MCF 10A (cell line): ENCODE measurements around the gene CSNK1G2. TPM values are rescaled to one million over a fixed set of nuclear protein-coding genes. Genes with fewer than 3 reads are reported as not detected.

Experiments used
- BruUV-seq: library from RNA; stranded (reverse); fragments of 400-500 nt; replicated peaks from 2 replicates; lab custom pipeline; 2021; lab: Mats Ljungman, UMichigan
- CTCF ChIA-PET: fragments of 300-600 bp; sonication (Branson Sonifier 250); formaldehyde crosslinking; extraction: SDS; loops from one replicate; lab custom pipeline; 2021; ENCODE audit warnings: antibody characterized with exemption, inconsistent platforms; lab: Yijun Ruan, JAX
- POLR2A ChIA-PET: fragments of 300-600, 350-650 bp; sonication (Branson Sonifier 250); formaldehyde crosslinking; extraction: SDS; loops from one replicate; lab custom pipeline; 2020; ENCODE audit warnings: antibody characterized with exemption, inconsistent platforms; lab: Yijun Ruan, JAX
- DNase-seq: peaks from one replicate; pipeline ENCODE4 v3.0.0-alpha.2; 2018; ENCODE audit not compliant: unreplicated experiment
- H3K27ac Mint-ChIP-seq: one replicate; pipeline ENCODE4 v1.8.0; 2022; ENCODE audit warnings: mild to moderate bottlenecking, low read depth, mixed read lengths; ENCODE audit not compliant: unreplicated experiment
- H3K27me3 Mint-ChIP-seq: one replicate; pipeline ENCODE4 v1.8.0; 2022; ENCODE audit warnings: mixed read lengths; ENCODE audit not compliant: insufficient read depth, unreplicated experiment
- H3K36me3 Mint-ChIP-seq: one replicate; pipeline ENCODE4 v1.8.0; 2022; ENCODE audit warnings: mild to moderate bottlenecking, moderate library complexity, mixed read lengths; ENCODE audit not compliant: insufficient read depth, unreplicated experiment
- H3K4me1 Mint-ChIP-seq: one replicate; pipeline ENCODE4 v1.8.0; 2022; ENCODE audit warnings: mixed read lengths; ENCODE audit not compliant: insufficient read depth, unreplicated experiment
- H3K4me3 Mint-ChIP-seq: one replicate; pipeline ENCODE4 v1.8.0; 2022; ENCODE audit warnings: mild to moderate bottlenecking, moderate library complexity, mixed read lengths; ENCODE audit not compliant: unreplicated experiment
- H3K9me3 Mint-ChIP-seq: one replicate; pipeline ENCODE4 v1.8.0; 2022; ENCODE audit warnings: mixed read lengths; ENCODE audit not compliant: unreplicated experiment
- CTCF ChIP-seq: fragments of 200-600 bp; IDR thresholded peaks from one replicate; pipeline ENCODE4 v1.8.0; 2022; ENCODE audit warnings: antibody characterized with exemption, mild to moderate bottlenecking; ENCODE audit not compliant: unreplicated experiment
- intact Hi-C: fragments of 100-400 bp; cut with micrococcal nuclease; formaldehyde crosslinking; loops from 2 replicates; pipeline ENCODE4 v1.14.1; 2022
- total RNA-seq: library from RNA; stranded (reverse); gene quantifications from 2 replicates; pipeline ENCODE4 v1.2.3, GENCODE V29; 2022

CSNK1G2 gene
- total RNA-seq, 1 experiment from 2014 or later, result 48.5 TPM

GRCh38 chr19:1952635-1953034 is 11.7 kb downstream of the CSNK1G2 start:
- peak overlapping the region; percentile 16 for H3K27ac Mint-ChIP-seq
- TF ChIP-seq CTCF, result no peak
- H3K4me1 Mint-ChIP-seq, result no peaks in the 10 kb centered on the region
- no peak for DNase-seq
- H3K4me3 Mint-ChIP-seq, result no peak overlapping the region
- H3K9me3 Mint-ChIP-seq, result no peaks in the 10 kb centered on the region
- H3K27me3 Mint-ChIP-seq, result no peaks in the 10 kb centered on the region
- ChIA-PET CTCF (interaction anchor here (0.6 kb wide), 1 partner anchor 104 kb away, joined by 4 read pairs; no protein-coding TSS in a partner anchor), POLR2A (no interaction called here)
- peaks cover 27% of the 10 kb centered on the region for H3K36me3 Mint-ChIP-seq
- intact Hi-C loops, result no loop called here
- no TSS peak for BruUV-seq

DNA sequence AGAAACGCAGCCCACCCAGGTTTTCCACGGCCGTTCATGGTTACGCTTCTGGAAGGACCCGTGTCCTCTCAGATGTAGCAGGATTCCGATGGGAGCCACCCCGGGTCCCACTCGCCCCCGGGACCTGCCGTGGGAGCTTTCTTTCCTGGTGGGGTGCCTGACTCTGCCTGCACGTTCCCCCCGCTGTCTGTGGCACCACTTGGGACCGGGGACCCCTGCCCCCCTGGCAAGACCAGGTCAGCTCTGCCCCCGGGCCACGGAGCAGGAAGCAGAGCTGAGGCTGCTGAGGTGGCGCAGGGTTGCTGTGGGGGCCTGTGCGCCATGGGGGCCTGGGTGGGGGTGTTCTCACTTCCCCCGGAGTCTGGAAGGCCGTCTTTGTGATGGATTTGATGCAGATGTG is 12.1 kb downstream of the CSNK1G2 start:
- H3K36me3 Mint-ChIP-seq, result peaks cover 27% of the 10 kb centered on the region
- POLR2A ChIA-PET, result no interaction called here

GRCh38 chr19:1953441-1954094 is 12.6 kb downstream of the CSNK1G2 start:
- no peak for TF ChIP-seq CTCF
- intact Hi-C loops, result no loop called here
- Mint-ChIP-seq H3K4me1 (no peaks in the 10 kb centered on the region), H3K27ac (no peak overlapping the region), H3K27me3 (no peaks in the 10 kb centered on the region), H3K36me3 (peaks cover 27% of the 10 kb centered on the region), H3K9me3 (no peaks in the 10 kb centered on the region), H3K4me3 (no peak overlapping the region)
- BruUV-seq, result no TSS peak
- POLR2A ChIA-PET, result no interaction called here
- DNase-seq, result no peak
- CTCF ChIA-PET, result interaction anchor here (0.6 kb wide), 3 partner anchors 66 to 186 kb away, joined by 3 to 9 read pairs (median 4); no protein-coding TSS in a partner anchor

More for the DNA sequence above, 12.1 kb downstream of the CSNK1G2 start:
- TF ChIP-seq CTCF, result no peak
- H3K27me3 Mint-ChIP-seq, result no peaks in the 10 kb centered on the region
- H3K4me1 Mint-ChIP-seq, result no peaks in the 10 kb centered on the region
- intact Hi-C loops, result no loop called here
- H3K27ac Mint-ChIP-seq, result no peak overlapping the region
- H3K9me3 Mint-ChIP-seq, result no peaks in the 10 kb centered on the region
- no TSS peak for BruUV-seq
- DNase-seq, result no peak
- CTCF ChIA-PET, result interaction anchor here (0.6 kb wide), 2 partner anchors 66 to 104 kb away, joined by 4 to 9 read pairs; no protein-coding TSS in a partner anchor
- no peak overlapping the region for H3K4me3 Mint-ChIP-seq

GRCh38 chr19:1954532-1954933 is 13.6 kb downstream of the CSNK1G2 start:
- H3K36me3 Mint-ChIP-seq, result peaks cover 27% of the 10 kb centered on the region

More at GRCh38 chr19:1954532-1954933, 13.6 kb downstream of the CSNK1G2 start:
- Mint-ChIP-seq H3K4me1 (no peaks in the 10 kb centered on the region), H3K4me3 (no peak overlapping the region), H3K9me3 (no peaks in the 10 kb centered on the region), H3K27me3 (no peaks in the 10 kb centered on the region), H3K27ac (no peak overlapping the region)
- no peak for DNase-seq
- TF ChIP-seq CTCF, result no peak
- POLR2A ChIA-PET, result no interaction called here
- no TSS peak for BruUV-seq
- intact Hi-C loops, result no loop called here
- CTCF ChIA-PET, result no interaction called here
